RWPE2 (cell line): ENCODE measurements around the gene TBL1X.

ENCODE experiments used
- ATAC-seq: fragments of 200-7000 bp; cut with Tn5 transposase; 3 replicates; pipeline ENCODE4 v1.9.1; 2021; ENCODE audit warnings: low read depth
- DNase-seq: peaks from one replicate; pipeline ENCODE4 v3.0.0-alpha.2; 2020; ENCODE audit warnings: low spot score
- H3K27ac ChIP-seq: fragments of 450-650 bp; 2 replicates; pipeline ENCODE4 v1.5.1; 2017; ENCODE audit warnings: mild to moderate bottlenecking; ENCODE audit not compliant: poor library complexity, severe bottlenecking
- H3K27me3 ChIP-seq: fragments of 250-450 bp; sonication (Bioruptor Pico); 2 replicates; pipeline ENCODE4 v1.5.1; 2021; ENCODE audit warnings: mild to moderate bottlenecking, moderate library complexity; ENCODE audit not compliant: insufficient read depth, poor library complexity, severe bottlenecking
- H3K36me3 ChIP-seq: fragments of 250-450 bp; sonication (Bioruptor Pico); 2 replicates; pipeline ENCODE4 v1.5.1; 2020; ENCODE audit warnings: low read depth, mild to moderate bottlenecking, moderate library complexity
- H3K4me1 ChIP-seq: fragments of 250-450 bp; sonication (Bioruptor Pico); 2 replicates; pipeline ENCODE4 v1.5.1; 2021; ENCODE audit warnings: mild to moderate bottlenecking, moderate library complexity; ENCODE audit not compliant: insufficient read depth, poor library complexity, severe bottlenecking
- H3K4me3 ChIP-seq: fragments of 250-450 bp; sonication (Bioruptor Pico); 2 replicates; pipeline ENCODE4 v1.5.1; 2021; ENCODE audit warnings: mild to moderate bottlenecking, moderate library complexity; ENCODE audit not compliant: severe bottlenecking
- H3K9me3 ChIP-seq: fragments of 250-450 bp; sonication (Bioruptor Pico); 2 replicates; pipeline ENCODE4 v1.5.1; 2021; ENCODE audit warnings: mild to moderate bottlenecking, moderate library complexity; ENCODE audit not compliant: severe bottlenecking
- TF ChIP-seq, protein P1 (sequence below): fragments of 450-650 bp; IDR thresholded peaks from one replicate; pipeline ENCODE4 v1.5.1; 2017; ENCODE audit warnings: mild to moderate bottlenecking, moderate library complexity; ENCODE audit not compliant: poor library complexity, severe bottlenecking

Gene TBL1X

DNA sequence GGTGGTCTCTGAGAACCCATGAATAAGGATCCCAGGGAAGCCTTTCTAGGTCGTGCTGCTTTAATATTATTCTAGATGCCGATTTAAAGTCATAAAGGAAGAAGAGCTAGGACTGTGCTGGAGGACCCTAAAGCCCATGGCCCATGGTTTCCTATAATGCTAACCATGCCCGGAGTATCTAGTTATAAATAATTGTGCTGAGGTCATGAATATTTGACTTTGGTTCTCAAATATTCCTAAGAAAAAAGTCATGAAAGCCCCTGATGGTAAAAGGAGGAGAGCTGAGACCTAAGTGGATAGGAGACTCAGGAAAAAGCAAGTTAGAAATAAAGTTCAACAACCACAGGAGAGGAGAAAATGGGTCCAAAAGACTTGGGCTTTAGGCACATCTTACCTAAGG lies 132.0 kb downstream of the TBL1X start:
- no peaks in the 10 kb centered on the region for H3K36me3 ChIP-seq
- TF ChIP-seq, protein P1, sequence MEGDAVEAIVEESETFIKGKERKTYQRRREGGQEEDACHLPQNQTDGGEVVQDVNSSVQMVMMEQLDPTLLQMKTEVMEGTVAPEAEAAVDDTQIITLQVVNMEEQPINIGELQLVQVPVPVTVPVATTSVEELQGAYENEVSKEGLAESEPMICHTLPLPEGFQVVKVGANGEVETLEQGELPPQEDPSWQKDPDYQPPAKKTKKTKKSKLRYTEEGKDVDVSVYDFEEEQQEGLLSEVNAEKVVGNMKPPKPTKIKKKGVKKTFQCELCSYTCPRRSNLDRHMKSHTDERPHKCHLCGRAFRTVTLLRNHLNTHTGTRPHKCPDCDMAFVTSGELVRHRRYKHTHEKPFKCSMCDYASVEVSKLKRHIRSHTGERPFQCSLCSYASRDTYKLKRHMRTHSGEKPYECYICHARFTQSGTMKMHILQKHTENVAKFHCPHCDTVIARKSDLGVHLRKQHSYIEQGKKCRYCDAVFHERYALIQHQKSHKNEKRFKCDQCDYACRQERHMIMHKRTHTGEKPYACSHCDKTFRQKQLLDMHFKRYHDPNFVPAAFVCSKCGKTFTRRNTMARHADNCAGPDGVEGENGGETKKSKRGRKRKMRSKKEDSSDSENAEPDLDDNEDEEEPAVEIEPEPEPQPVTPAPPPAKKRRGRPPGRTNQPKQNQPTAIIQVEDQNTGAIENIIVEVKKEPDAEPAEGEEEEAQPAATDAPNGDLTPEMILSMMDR, result no peak
- H3K27ac ChIP-seq, result no peak overlapping the region
- no peaks in the 10 kb centered on the region for H3K4me1 ChIP-seq
- ATAC-seq, result no peak
- H3K9me3 ChIP-seq, result no peaks in the 10 kb centered on the region
- DNase-seq, result no peak
- no peaks in the 10 kb centered on the region for H3K27me3 ChIP-seq
- no peak overlapping the region for H3K4me3 ChIP-seq

DNA sequence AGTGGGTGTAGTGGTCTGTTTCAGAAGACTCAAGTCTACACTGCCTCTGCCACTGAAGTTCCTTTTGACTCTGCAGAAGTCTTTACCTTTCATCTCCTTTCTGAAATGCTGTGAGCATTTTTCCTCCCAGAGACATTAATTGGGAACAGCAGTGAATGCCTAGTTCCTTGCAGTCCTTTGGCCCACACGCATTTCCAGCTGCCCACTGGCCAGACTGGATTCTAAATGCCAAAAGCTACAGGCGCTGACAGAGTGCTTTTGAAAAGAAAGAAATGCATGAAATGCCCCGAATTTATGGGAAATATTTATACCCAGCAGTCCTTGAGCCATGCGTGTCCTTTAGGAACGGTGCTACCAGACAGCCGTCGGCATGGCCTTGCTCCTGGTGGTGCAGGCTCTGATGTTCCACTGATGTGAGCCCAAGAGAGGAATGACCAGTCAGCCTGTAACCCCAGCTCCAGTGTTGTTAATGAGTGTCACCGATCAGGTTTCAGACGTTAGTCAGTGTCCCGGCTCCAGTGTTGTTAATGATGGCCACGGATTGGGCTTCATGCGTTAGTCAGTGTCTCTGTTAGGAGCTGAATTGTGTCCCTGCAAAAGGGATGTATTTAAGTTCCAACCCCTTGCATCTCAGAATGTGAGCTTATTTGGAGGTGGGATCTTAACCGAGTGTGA lies 132.6 kb downstream of the TBL1X start:
- Histone ChIP-seq H3K27me3 (no peaks in the 10 kb centered on the region), H3K4me1 (no peaks in the 10 kb centered on the region), H3K4me3 (no peak overlapping the region), H3K36me3 (no peaks in the 10 kb centered on the region), H3K27ac (no peak overlapping the region), H3K9me3 (no peaks in the 10 kb centered on the region)
- TF ChIP-seq, protein P1, result no peak
- ATAC-seq (no peak), DNase-seq (no peak)

GRCh38 chrX:9598344-9598743 lies 133.5 kb downstream of the TBL1X start:
- Histone ChIP-seq H3K4me3 (no peak overlapping the region), H3K27me3 (no peaks in the 10 kb centered on the region), H3K4me1 (no peaks in the 10 kb centered on the region), H3K36me3 (no peaks in the 10 kb centered on the region), H3K27ac (no peak overlapping the region), H3K9me3 (no peaks in the 10 kb centered on the region)
- no peak for DNase-seq
- TF ChIP-seq, protein P1, result no peak
- no peak for ATAC-seq

- H3K27ac ChIP-seq, result no peak overlapping the region
- H3K27me3 ChIP-seq, result no peaks in the 10 kb centered on the region
- H3K36me3 ChIP-seq, result no peaks in the 10 kb centered on the region
- TF ChIP-seq, protein P1, result no peak
- DNase-seq (no peak), ATAC-seq (no peak)
- no peaks in the 10 kb centered on the region for H3K9me3 ChIP-seq
- H3K4me1 ChIP-seq, result no peaks in the 10 kb centered on the region
- no peak overlapping the region for H3K4me3 ChIP-seq
Measured at GRCh38 chrX:9604111-9604907, 139.5 kb downstream of the TBL1X start.

DNA sequence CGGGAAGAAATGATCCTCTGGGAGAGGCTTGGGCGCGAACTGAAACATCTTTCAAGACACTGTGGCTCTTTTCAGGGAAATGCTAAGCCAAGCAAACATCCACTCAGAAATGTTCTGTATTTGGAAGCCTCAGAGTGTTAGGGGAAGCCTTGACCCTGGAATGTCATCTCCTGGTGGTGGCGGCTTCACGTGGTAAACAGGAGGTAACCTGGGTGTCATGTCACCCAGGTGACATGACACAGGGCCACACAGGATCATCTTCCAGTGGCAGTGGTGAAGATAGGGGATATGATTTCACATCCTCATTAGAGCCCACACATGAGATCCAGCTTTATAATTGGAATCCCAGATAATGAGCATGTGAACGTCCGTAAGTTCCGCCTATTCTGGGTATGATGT lies 140.0 kb downstream of the TBL1X start:
- no peak for DNase-seq
- Histone ChIP-seq H3K4me3 (no peak overlapping the region), H3K36me3 (no peaks in the 10 kb centered on the region), H3K27ac (no peak overlapping the region), H3K4me1 (no peaks in the 10 kb centered on the region), H3K27me3 (no peaks in the 10 kb centered on the region), H3K9me3 (no peaks in the 10 kb centered on the region)
- TF ChIP-seq, protein P1, result no peak
- no peak for ATAC-seq
